Spleen (tissue), 7 donors: Measurements from ENCODE around the gene GLIS1.

ENCODE experiments used
- CTCF ChIP-seq, 11 experiments: fragments of 200-600 bp in 7 of 11; fragments of 450-650 bp in 4 of 11; sonication (generic) in 4 of 11; IDR thresholded peaks in 8 of 11; conservative IDR thresholded peaks in 3 of 11; 1 replicate in 7 of 11; 2 replicates in 4 of 11; pipeline versions ENCODE4 v1.4.0 to v1.8.0; 2016 to 2021; ENCODE audit warnings: antibody characterized with exemption in 11 of 11, inconsistent platforms in 4 of 11, mild to moderate bottlenecking in 1 of 11
- POLR2A ChIP-seq, 3 donors: fragments of 450-650 bp; IDR thresholded peaks; one replicate each; pipeline ENCODE4 v1.5.1; 2017; ENCODE audit warnings: antibody characterized with exemption in 3 of 3, mild to moderate bottlenecking in 1 of 3
- POLR2AphosphoS5 ChIP-seq, 3 donors: sonication (generic); formaldehyde crosslinking; IDR thresholded peaks; one replicate each; pipeline ENCODE4 v1.5.1; 2017; ENCODE audit warnings: antibody characterized with exemption in 3 of 3
- donor health status: DM: no; HTN: no; CAD: no; lungs with moderate emphysema.
- donor health status: DM: no; HTN: no; CAD: no.
- donor health status: DM: no; HTN: no; CAD: no.

DNA sequence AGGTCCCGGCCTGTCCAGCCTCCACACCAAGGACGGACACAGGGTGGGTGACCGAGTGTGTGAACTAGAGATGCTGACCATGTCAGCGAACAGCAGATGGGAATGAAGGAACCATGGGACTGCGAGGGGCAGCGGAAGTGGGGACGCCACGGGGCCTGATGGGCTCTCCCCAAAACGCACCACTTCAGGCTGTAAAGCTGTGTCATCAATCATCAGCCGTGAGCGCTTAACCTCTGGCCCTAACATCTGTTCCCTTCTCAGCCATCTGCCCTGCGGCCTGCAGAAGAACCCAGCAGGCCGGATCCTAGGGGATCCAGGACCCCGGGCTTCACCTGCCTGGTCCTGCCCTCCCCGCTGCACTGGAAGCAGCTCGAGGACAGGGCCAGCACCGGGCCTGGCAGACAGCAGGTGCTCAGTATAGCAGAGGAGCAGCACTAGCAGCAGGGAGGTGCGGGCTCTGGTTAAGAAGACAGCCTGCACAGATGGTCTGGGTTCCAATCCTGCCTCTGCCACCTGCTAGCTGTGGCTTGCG, 221.1 kb downstream of the GLIS1 start:
- no peak for TF ChIP-seq CTCF (IDR thresholded peaks at IDR 0.05 in 8 of 11, conservative IDR thresholded peaks at IDR 0.05 in 3 of 11)
- TF ChIP-seq POLR2A (IDR thresholded peaks at IDR 0.05), result no peak
- TF ChIP-seq POLR2AphosphoS5 (IDR thresholded peaks at IDR 0.05), result no peak
